ENCODE measurements around the gene MGAT4B.

The MGAT4B gene

DNA sequence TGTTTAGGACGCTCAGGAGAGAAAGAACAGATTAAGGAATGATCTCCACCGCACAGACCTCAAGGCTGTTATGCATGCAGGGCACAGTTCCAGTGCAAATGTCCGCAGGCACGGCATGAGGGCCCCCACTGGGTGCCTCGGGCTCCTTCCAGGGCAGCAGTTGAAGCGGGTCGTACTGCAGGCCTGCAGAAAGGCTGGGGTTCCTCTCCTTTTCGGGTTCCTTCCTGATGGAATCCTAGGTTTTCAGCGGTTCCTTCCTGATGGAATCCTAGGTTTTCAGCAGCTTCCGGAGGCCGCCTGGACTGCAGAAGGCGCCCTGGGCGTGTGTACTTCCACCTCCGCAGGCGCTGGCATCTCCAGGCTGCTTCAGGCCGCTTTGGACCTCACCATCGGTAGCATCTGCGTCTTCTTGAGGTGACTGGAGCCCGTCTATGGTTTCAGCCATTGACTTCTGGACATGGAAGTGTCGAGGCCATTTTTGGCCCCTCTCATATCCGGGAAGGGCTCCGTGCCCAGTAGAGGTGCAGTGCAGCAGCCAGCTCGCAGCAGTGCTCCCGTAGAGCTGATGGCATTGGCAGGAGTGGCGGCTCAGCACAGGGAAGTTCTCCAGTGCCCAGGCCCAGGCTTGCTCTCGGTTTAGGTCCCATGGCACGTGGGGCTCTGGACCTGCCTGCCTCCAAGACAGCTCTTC is 5.6 kb upstream of the MGAT4B start:
- peak; percentile 96 for DNase-seq (ENCODE audit: low spot score)

DNA sequence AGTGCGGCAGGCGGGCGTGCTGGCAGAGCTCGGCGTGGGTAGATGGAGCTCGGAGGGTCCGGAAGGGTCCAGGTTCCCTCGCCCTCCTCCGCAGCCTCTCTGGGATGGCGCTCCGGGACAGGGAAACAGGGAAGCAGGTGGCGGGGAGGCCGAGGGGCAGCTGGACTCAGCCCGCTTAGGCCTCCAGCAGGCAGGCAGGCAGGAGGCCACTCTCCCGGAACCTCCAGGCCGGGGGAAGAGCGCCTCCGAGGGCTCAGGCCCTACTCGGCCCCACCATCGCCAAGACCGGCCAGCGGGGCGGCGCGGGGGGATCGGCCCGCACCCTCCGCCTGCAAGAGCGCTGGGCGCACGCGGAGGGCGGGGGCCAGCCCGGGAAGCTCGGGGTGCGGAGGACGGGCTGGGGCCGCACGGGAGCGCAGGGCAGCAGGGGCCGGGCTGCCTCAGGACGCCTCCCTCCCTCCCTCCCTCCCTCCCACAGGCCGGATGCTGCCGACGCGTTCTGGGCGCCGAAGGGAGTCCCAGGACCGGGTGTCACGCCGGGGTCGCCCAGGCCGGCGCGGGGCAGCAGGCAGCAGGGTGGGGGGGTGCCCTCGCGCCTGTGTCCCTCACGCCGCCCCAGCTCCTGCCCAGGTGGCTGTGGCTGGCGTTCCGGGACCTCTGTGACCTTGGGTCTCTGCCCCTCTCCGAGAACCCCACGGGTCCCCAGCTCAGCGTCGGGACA is 977 bp downstream of the MGAT4B start:
- no peak for DNase-seq (ENCODE audit: low spot score)

DNA sequence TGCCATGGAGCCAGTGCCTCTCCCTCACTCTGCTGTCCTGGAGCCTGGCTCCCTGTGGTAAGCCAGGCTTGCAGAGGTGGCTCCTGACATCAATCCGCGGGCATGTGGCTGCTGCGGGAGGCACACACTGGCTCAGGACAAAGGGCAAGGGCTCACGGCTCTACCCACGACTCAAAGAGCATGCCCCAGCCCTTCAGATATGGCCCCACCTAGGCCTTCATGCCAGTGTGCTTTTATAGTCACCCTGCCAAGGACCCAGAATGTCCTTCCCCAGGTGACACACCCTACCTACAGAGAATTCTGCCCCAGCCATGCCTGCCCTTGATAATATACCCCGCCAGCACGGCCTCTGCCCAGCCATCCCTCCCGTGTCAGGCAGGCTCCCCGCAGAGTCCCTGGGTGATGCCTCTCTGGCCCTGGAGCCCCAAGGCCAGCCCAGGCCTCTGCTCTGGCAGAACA is 1.6 kb downstream of the MGAT4B start:
- no peak for DNase-seq (ENCODE audit: low spot score)

DNA sequence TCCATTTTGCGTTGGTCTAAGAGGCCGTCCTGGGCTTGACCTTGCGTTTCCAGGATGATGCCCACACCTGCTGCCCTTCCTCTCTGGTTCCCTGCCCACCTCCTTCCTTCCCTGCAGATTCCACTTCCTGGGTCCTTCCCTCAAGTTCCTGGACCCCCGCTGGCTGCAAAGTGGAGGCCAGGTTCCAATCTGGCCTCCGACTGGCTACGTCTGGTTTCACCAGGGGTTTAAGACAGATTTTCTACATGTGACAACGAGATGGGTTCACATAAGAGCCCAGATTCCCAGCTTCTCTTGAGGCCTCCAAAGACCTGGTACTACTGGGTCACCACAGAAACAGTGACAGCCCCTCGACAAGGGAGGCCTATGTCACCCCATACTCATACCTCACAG is 2.1 kb downstream of the MGAT4B start:
- DNase-seq (ENCODE audit: low spot score): no peak

DNA sequence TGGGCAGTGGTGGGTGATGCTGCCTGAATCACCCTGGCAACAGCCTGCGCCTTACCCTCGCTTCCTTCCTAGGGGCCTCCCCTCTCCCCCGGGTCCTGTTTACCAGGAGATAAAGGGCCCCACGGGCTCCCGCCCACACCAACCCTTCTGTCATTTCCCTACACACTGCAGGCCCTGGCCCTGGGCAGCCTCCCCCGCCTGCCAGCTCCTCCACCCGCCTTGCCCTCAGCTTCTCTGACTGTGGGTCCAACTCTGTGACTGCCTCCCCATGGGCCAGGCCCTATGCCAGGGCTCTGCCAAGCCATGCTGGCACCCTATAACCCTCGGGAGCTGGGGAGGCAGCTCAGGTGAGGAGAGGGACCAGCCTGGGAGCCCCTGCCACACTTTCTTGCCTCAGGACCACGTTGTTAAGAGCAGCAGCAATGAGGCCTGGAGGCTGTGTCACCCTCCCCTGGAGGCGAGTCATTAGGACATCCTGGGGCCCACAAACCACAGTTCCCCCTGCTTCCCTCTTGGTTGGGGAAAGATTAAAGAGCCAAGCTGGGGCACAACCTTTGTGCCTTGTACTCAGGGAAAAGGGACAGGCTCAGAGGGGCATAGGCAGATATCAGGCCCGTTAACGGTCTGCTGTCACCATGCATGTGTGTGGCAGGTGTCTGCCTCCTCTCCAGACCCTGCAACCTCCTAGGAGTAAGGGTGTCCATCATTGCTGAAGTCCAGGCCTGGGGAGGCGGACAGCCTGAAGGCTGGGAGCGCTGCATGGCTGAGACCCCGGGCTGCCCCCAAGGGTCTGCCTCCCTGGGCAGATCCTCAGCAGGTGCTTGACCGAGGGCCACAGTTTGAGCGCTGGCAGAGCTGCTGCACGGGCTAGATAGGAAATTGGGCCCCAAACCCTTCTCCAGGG is 2.8 kb downstream of the MGAT4B start:
- DNase-seq (ENCODE audit: low spot score): no peak

DNA sequence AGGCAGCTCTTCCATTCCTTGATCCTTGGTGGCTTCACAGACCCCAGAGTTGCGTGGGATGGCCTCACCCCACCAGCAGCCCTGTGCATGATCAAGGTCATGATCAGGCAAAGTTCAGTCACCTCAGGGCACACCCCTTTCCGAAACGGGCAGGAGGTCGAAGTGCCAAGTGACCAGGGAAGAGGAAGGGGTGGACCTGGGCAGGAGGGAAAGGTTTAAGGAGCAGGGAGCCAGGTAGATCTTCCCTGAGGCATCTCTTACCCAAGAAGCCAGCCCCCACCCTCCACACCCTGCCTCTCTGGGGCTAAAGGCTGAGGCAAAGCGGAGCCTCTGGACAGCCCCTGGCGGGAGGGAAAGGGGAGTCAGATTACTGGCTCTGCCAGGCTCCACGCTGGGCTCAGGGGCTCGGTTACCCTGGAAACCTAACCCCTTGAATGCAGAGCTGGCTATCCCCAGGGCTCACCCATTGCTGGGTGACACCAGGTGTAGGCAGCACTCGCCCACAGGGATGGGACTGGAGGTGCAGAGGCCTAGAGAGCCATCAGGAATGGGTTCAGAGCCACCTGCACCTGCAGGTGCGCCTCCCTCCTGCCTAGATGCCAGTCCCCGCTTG is 3.6 kb downstream of the MGAT4B start:
- no peak for DNase-seq (ENCODE audit: low spot score)

DNA sequence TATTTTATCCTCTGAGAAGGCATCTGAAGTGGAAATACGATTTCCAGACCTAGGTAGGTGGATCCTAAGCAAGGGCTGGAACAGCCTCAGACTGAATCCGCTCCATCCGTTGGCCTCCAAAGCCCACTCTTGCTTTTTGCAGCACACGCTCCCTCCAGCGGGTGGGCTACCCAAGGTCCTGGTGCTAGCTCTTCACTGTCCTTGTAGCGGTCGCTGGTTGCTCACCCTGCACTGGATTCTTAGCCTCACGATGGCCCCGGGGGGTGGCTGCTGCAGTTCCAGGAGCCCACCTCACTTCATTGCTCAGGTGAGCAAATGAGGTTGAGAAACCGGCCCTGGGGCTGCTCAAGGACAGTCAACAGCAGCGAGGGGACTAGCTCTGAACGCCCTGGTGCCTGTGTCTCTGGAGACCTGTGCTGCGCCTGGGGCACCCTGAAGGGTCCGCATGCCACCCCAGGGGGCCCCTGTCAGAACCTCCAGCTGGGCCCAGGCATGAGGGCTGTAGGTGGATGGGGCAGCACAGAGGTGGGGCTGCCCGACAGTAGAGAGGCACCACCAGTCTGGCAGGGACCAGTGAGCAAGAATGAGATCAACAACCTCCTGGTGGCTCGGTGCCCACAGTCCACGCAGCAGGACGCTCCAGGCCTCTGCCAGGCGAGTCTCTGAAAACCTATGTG is 4.3 kb downstream of the MGAT4B start:
- DNase-seq (ENCODE audit: low spot score): peak; percentile 80

DNA sequence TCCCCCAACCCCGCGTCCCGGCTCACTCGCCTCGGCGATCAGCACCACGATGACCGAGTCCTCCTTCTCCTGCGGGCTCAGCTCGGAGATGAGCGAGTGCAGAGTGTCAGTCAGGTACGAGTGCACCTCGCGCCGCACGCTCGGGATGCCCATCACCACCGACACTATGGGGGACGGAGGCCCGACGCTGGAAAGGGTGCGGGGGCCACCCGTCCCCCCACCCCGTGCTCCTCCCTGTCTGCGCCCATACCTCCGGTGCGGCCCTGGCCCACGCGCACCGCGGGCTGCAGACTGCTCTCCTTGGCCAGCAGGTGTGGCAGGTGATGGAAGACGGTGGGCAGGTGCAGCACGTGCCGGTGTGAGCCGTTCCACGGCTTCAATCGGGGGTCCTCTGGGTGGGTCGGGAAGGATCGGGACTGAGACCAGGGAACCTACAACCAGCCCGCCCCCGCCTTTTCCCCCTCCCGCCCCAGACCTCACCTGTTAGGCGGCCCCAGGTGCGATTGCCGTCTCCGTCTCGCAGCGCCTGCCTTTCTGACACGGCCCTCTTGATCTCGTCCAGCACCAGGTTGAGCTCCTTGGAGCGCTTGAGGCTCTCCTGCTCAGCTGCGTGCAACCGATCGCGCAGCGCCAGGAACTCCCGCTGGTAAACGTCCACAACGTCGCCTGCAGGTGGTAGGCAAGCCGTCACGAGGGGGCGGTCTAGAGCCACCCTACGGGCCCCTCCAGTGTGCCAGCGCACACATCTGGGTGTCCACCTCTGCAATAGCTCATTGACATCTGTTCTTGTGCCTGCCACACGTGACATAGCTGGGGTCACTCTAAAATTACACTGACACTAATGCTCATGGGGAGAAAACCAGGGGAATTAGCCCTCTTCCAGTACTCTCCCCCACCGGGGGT is 5.1 kb downstream of the MGAT4B start:
- DNase-seq (ENCODE audit: low spot score): peak; percentile 62

DNA sequence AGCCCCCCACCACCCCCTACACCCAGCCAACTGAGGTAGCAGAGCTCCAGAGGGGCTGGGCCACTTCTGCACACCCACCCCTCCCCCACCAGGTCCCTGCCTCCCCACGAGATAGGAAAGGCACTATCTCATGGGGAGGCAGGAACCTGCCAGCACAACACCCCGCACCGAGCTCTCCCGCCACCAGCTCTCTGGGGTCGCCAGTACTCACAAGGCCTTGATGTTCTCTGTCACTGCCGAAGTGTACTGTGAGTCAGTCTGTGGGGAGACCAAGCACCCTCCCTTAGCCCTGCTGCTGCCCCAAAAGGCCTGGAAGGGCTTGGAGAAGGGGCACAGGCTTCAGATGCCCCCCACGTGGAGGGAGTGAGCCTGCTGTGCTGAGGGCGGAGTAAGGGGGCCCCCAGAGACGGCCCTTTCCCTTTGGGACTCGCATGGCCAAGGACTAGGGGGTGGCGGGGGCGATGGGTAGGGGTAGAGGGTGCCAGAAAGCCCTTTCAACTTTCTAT is 5.9 kb downstream of the MGAT4B start:
- DNase-seq (ENCODE audit: low spot score): no peak

DNA sequence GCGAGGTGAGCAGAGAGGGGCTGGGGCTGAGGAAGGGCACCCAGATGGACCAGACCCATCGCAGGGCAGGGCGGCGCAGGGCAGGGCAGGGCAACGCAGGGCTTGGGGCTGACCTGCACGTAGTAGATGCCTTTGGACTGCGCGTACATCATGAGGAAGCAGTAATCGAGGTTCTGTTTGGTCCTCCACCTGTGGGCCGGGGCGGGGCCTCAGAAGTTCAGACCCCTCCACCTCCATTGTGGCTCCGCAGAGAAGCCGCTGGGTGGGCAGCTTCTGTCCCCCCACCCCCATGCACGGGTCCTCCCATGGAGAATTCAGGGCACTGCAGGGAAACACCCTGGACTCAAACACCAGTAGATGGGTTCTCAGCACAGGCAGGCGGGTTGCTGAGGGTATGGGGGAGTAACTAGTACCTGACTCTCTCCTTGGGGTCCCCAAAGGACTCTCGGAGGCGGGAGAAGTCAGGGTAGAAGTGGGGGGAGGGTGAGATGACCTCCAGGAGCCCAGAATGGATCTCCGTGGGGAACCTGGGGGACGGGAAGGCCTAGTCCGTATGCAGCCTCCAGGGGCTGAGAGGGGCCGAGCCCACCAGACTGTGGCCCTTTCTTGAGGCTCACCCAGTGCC is 6.5 kb downstream of the MGAT4B start:
- no peak for DNase-seq (ENCODE audit: low spot score)

DNA sequence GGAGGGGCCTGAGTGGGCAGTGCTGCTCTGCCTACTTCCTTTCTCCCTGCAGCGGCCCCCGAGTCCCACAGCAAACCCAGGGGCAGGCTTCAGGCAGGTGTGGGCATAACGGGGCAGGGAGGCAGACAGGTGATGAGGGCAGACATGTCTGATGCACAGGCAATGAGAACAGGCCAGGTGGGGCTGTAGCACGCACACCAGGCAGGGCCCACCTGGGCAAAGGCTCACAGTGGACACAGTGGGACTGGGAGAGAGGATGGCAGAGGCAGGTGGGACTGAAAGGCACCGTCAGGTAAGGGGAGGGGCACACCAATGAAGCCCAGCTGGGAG is 7.1 kb downstream of the MGAT4B start:
- DNase-seq (ENCODE audit: low spot score): no peak

DNA sequence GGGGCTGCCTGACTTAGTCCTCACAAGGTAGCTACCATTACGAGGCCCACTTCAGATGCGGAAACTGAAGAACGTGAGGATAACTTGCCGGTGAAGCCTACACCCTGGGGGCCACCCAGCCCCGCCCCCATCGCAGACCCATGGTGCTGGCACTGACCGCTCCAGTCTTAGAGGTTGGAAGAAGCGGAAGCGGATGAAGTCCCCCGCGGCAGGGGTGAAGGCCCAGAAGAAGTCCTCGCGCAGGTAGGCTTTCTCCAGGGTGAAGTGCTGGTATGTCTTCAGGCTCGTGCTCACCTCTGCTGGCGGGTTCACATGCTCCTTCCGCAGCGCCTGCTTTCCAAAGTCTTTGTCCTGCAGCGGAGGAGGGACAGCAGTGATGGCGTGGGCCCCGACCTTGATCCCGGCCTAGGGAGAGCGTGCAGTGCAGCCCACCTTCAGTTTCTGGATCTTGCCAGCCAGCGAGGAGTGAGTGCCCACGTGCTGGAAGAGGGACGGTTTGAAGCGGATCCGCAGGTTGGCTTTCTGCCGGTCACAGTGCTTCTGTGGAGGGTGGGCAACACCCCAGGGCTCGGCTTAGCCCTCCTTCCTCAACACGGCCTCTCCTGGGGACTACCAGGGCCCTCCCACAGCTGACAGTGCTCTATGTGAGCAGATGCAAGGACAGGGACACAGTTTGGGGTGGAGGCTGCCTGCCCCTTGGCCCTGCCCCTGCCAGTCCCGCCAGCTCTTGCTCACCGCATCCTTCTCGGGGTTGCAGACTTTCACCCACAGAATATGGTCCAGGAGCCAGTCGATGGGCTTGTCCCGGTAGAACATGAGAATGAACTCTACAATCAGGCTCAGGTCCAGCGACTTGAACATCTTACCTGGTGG is 7.7 kb downstream of the MGAT4B start:
- DNase-seq (ENCODE audit: low spot score): no peak

DNA sequence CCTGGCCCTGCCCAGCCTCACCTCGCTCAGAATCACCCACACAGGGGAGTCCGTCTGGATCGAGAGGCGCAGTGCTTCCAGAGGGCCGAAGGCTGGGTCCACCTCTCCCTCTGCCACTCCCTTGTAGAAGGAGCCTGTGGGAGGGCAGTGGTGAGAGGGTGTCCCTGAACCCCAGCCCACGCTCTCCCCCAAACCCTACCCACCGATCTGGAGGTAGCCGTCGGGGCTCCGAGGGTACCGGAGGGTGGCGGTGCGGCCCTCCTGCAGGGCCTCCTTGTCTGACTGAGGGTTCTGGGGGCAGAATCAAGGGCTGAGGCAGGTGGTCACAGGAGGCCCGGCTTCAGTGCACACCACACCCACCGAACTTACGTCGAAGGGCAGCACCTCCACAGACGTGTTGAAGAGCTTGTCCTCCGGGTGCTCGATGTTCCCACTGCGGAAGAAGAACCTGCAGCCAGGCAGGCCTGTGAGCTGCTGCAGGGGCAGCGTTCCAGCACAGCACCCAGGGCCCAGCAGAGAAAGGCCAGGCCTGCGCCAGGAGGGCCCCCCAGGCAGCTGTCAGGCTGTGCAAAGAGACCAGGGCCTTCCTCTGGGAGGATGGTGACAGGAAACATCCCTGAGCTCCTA is 8.4 kb downstream of the MGAT4B start:
- DNase-seq (ENCODE audit: low spot score): no peak

DNA sequence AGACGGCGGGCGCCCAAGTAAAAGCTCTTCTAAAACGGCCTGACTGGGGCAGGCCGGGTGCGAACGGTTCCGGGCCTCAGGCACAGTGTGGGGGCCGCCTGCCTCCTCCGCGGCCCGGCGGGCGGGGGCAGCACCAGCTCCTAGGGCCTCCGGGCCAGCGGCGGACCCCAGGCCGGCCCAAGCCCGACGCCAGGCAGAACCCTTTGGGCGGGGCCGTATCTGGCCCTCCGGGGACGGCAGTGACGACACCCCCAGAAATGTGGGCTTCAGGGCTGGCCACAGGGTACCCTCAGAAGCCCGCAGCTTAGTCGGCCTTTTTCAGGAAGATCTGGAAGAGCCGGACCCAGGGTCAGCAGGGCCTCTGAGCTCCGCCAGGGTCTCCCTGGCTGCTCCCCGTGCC is 8.9 kb downstream of the MGAT4B start:
- no peak for DNase-seq (ENCODE audit: low spot score)

DNA sequence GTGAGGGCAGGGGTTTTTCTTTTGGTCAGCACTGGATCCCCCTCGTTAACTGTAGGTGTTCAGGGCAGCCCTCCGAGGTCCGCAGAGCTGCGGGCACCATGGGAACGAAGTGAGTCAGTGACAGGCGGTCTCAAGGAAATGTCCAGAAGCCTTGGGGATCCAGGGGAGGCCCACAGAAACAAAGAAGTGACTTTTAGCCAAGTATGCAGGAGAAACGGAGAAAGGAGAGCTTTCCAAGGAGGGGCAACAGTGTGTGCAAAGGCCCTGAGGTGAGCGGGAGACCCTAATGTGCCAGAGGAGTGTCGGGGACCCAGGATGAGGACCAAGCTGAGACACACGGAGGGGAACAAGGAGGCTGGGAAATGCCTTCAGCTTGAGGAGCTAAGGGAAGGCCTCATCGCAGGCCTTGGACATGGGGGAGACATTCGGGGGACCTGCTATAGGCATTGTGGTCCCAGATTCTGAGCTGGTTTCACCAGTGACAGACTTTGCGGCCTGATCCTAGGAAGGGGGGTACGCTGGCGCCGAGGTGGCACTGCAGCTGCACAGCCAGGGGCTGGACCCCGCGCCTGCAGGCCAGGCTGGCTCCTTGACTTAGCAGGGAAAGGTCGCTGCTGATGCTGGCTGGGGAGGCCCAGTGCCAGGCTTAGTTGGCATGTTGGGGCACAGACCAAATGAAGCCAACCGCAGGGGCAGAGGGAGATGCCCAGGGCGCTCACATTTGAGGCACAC is 9.6 kb downstream of the MGAT4B start:
- no peak for DNase-seq (ENCODE audit: low spot score)

DNA sequence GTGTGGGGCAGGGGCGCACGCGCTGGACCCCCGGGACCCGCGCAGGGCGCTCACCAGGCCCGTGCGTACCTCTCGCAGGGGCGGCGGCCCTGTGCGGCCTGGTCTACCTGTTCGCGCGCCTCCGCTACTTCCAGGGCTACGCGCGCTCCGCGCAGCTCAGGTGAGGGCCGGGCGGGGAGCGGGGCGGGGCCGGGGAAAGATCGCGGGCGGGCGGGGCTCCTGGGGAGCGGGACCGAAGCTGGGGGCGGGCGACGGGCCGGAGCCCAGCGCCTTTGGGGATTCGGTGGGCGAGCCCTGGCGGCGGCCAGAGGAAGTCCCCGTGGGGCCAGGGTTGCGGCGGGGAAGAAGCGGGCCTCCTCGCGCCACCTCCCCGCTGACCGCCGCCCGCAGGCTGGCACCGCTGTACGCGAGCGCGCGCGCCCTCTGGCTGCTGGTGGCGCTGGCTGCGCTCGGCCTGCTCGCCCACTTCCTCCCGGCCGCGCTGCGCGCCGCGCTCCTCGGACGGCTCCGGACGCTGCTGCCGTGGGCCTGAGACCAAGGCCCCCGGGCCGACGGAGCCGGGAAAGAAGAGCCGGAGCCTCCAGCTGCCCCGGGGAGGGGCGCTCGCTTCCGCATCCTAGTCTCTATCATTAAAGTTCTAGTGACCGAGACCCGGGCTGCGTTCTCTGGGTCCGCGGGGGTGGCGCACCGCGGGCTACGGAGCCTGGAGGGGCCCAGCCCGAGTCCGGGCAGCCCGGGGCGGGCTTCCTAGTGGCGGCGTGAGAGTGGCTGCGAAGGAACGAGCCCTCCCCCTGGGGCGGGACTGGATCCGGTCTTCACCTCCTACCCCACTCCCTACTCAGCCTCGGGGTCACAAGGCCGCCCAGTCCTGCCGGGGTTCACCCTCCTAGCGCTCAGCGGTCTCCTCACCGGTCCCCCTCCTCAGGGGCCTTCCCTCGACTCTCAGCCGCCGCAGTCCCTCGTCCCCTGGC is 10.5 kb downstream of the MGAT4B start:
- DNase-seq (ENCODE audit: low spot score): peak; percentile 62

All from cerebellar cortex (tissue), 1 donor.